ELF-1 (cell line): Measurements from ENCODE around the gene TMEM220.
"Not testable (repeated sequence)": the region's sequence is repeated elsewhere in the genome, so short reads cannot be mapped to it uniquely, and the experiment has no call there.

ENCODE experiments used
- DNase-seq: peaks from one replicate; pipeline ENCODE4 v3.0.0-alpha.2; 2016; ENCODE audit warnings: low read depth, low spot score

The TMEM220 gene

GRCh38 chr17:10728331-10728892 is 1.4 kb downstream of the TMEM220 start:
- DNase-seq, result no peak

- no peak for DNase-seq
Measured at GRCh38 chr17:10727192-10727591, 2.6 kb downstream of the TMEM220 start.

- DNase-seq, result no peak
Measured at GRCh38 chr17:10726196-10726595, 3.6 kb downstream of the TMEM220 start.

GRCh38 chr17:10725262-10725661 is 4.6 kb downstream of the TMEM220 start:
- DNase-seq, result no peak

GRCh38 chr17:10724546-10725195 is 5.2 kb downstream of the TMEM220 start:
- DNase-seq, result no peak

GRCh38 chr17:10718547-10718946 is 11.3 kb downstream of the TMEM220 start:
- DNase-seq, result no peak

GRCh38 chr17:10716218-10716617 is 13.6 kb downstream of the TMEM220 start:
- no peak for DNase-seq

GRCh38 chr17:10713318-10713717 is 16.5 kb downstream of the TMEM220 start:
- DNase-seq, result no peak

GRCh38 chr17:10705727-10706126 is 24.1 kb downstream of the TMEM220 start:
- no peak for DNase-seq

GRCh38 chr17:10702574-10702973 is 27.2 kb downstream of the TMEM220 start:
- no peak for DNase-seq

GRCh38 chr17:10699856-10700255 is 30.0 kb downstream of the TMEM220 start:
- DNase-seq, result no peak

- no peak for DNase-seq
Measured at GRCh38 chr17:10698096-10698818, 31.6 kb downstream of the TMEM220 start.

- DNase-seq, result peak; percentile 96
Measured at GRCh38 chr17:10697092-10698081, 32.4 kb downstream of the TMEM220 start, which contains the start of the genes ADPRM and SCO1. TSS of gene ADPRM (plus strand) at chr17:10697594. CDS start at chr17:10704927, 7,333 bp downstream. TSS of gene SCO1 (minus strand) at chr17:10697533. CDS start at chr17:10697507, 26 bp downstream.

- not testable (repeated sequence) for DNase-seq
Measured at GRCh38 chr17:10695875-10696407, 33.9 kb downstream of the TMEM220 start.

- DNase-seq, result no peak
Measured at GRCh38 chr17:10687499-10687898, 42.3 kb downstream of the TMEM220 start.

GRCh38 chr17:10683853-10684252 is 46.0 kb downstream of the TMEM220 start:
- DNase-seq, result no peak

GRCh38 chr17:10681866-10682446 is 47.9 kb downstream of the TMEM220 start:
- no peak for DNase-seq

GRCh38 chr17:10674704-10675103 is 55.1 kb downstream of the TMEM220 start:
- DNase-seq, result no peak

GRCh38 chr17:10673312-10673711 is 56.5 kb downstream of the TMEM220 start:
- peak; percentile 58 for DNase-seq

- peak; percentile 44 for DNase-seq
Measured at GRCh38 chr17:10668775-10669174, 61.0 kb downstream of the TMEM220 start.

GRCh38 chr17:10666906-10667305 is 62.9 kb downstream of the TMEM220 start:
- no peak for DNase-seq
